PC-9 (cell line): ENCODE results near the gene PRICKLE2. TPM values are rescaled to one million over a fixed set of nuclear protein-coding genes. Genes with fewer than 3 reads are reported as not detected.
A peak's percentile ranks its signal among the peaks of the same experiment; 100 is the strongest.

ENCODE experiments used
- BruUV-seq: library from RNA; stranded (reverse); fragments of 400-500 nt; replicated peaks from 2 replicates; lab custom pipeline; 2021; lab: Mats Ljungman, UMichigan
- CTCF ChIA-PET: fragments of 300-600 bp; sonication (Branson Sonifier 250); formaldehyde crosslinking; loops from one replicate; lab custom pipeline; 2022; ENCODE audit warnings: antibody characterized with exemption; lab: Charles Lee
- POLR2A ChIA-PET: fragments of 300-600 bp; sonication (Branson Sonifier 250); formaldehyde crosslinking; loops from one replicate; lab custom pipeline; 2022; ENCODE audit warnings: antibody characterized with exemption; ENCODE audit not compliant: unreplicated experiment; lab: Charles Lee
- DNase-seq, 2 experiments: peaks; one replicate each; pipeline versions ENCODE4 v3.0.0 to v3.0.0-alpha.2; 2015 to 2022; ENCODE audit warnings: mixed read lengths in 1 of 2
- H2AFZ ChIP-seq: fragments of 200-600 bp; sonication (generic); 2 replicates; pipeline ENCODE4 v1.8.1; 2017; ENCODE audit warnings: antibody characterized with exemption
- H3F3A ChIP-seq: fragments of 200-600 bp; sonication (generic); 2 replicates; pipeline ENCODE4 v1.8.1; 2017; ENCODE audit warnings: antibody characterized with exemption, mild to moderate bottlenecking, low read depth; ENCODE audit not compliant: insufficient read depth
- H3K27ac ChIP-seq: fragments of 200-600 bp; sonication (generic); 2 replicates; pipeline ENCODE4 v1.6.1; 2016; ENCODE audit warnings: mixed run types
- H3K27me3 ChIP-seq: fragments of 200-600 bp; sonication (generic); 2 replicates; pipeline ENCODE4 v1.6.1; 2016; ENCODE audit warnings: low read depth, mixed run types; ENCODE audit not compliant: insufficient read depth
- H3K36me3 ChIP-seq: fragments of 200-600 bp; sonication (generic); 2 replicates; pipeline ENCODE4 v1.6.1; 2016; ENCODE audit warnings: low read depth, mixed run types
- H3K4me1 ChIP-seq: fragments of 200-600 bp; sonication (generic); replicated peaks from 2 replicates; pipeline ENCODE4 v1.6.1; 2016; ENCODE audit warnings: mixed run types; ENCODE audit not compliant: insufficient read depth
- H3K4me2 ChIP-seq: fragments of 200-600 bp; sonication (generic); 2 replicates; pipeline ENCODE4 v1.6.1; 2017; ENCODE audit warnings: mixed run types
- H3K4me3 ChIP-seq: fragments of 200-600 bp; sonication (generic); 2 replicates; pipeline ENCODE4 v1.6.1; 2016; ENCODE audit warnings: mixed run types
- H3K79me2 ChIP-seq: fragments of 200-600 bp; sonication (generic); 2 replicates; pipeline ENCODE4 v1.6.1; 2017; ENCODE audit warnings: low read depth, mixed run types
- H3K9me2 ChIP-seq: fragments of 200-600 bp; sonication (generic); 2 replicates; pipeline ENCODE4 v1.8.1; 2017; ENCODE audit warnings: mild to moderate bottlenecking; ENCODE audit not compliant: insufficient read depth
- H3K9me3 ChIP-seq: fragments of 200-600 bp; sonication (generic); 2 replicates; pipeline ENCODE4 v1.8.1; 2016; ENCODE audit warnings: low read depth; ENCODE audit not compliant: insufficient read depth
- H4K20me1 ChIP-seq: fragments of 200-600 bp; sonication (generic); 2 replicates; pipeline ENCODE4 v1.8.1; 2017; ENCODE audit not compliant: insufficient read depth
- EZH2 ChIP-seq: fragments of 200-600 bp; sonication (generic); IDR thresholded peaks from 2 replicates; pipeline ENCODE4 v1.8.0; 2017; ENCODE audit warnings: antibody characterized with exemption, low read depth
- intact Hi-C: fragments of 100-400 bp; cut with micrococcal nuclease; formaldehyde crosslinking; loops from one replicate; pipeline ENCODE4 v1.10.0; 2022; ENCODE audit not compliant: unreplicated experiment
- total RNA-seq: library from RNA; stranded (reverse); gene quantifications from 2 replicates; pipeline ENCODE4 v1.2.3, GENCODE V29; 2021
- TF ChIP-seq, protein P1 (sequence below): fragments of 200-600 bp; sonication (generic); conservative IDR thresholded peaks from 2 replicates; pipeline ENCODE4 v1.6.1; 2017; ENCODE audit warnings: mixed run types, antibody characterized with exemption, mild to moderate bottlenecking, moderate library complexity

PRICKLE2 gene
- total RNA-seq, 1 experiment from 2014 or later: 7.9 TPM

DNA sequence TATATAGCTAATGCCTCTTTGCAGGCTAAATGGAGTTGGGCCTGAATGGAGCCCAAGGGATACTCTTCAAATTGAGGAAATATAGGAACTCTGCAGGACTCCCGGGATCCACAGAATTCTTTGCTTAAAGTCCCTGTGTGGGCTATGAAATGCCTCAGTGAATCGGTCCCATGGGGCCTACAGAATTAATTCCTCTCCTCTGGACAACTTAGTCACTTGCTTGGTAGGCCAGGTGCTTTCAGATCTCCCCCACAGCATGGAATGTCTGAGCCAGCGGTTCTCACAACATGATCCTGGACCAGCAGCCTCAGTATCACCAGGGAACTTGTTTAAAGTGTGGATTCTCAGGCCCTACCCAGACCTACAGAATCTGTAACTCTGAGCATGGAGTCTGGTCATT, 15.1 kb upstream of the PRICKLE2 start:
- H3K27ac ChIP-seq: no peak overlapping the region
- no peak overlapping the region for H3K4me3 ChIP-seq
- TF ChIP-seq, protein P1, sequence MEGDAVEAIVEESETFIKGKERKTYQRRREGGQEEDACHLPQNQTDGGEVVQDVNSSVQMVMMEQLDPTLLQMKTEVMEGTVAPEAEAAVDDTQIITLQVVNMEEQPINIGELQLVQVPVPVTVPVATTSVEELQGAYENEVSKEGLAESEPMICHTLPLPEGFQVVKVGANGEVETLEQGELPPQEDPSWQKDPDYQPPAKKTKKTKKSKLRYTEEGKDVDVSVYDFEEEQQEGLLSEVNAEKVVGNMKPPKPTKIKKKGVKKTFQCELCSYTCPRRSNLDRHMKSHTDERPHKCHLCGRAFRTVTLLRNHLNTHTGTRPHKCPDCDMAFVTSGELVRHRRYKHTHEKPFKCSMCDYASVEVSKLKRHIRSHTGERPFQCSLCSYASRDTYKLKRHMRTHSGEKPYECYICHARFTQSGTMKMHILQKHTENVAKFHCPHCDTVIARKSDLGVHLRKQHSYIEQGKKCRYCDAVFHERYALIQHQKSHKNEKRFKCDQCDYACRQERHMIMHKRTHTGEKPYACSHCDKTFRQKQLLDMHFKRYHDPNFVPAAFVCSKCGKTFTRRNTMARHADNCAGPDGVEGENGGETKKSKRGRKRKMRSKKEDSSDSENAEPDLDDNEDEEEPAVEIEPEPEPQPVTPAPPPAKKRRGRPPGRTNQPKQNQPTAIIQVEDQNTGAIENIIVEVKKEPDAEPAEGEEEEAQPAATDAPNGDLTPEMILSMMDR: no peak
- TF ChIP-seq EZH2: no peak
- DNase-seq: no peak
- no peaks in the 10 kb centered on the region for H4K20me1 ChIP-seq
- no peaks in the 10 kb centered on the region for H3K36me3 ChIP-seq
- no peak overlapping the region for H2AFZ ChIP-seq
- H3K9me3 ChIP-seq: no peaks in the 10 kb centered on the region
- H3F3A ChIP-seq: no peaks in the 10 kb centered on the region
- no peaks in the 10 kb centered on the region for H3K27me3 ChIP-seq
- no TSS peak for BruUV-seq
- H3K79me2 ChIP-seq: no peaks in the 10 kb centered on the region
- intact Hi-C loops: no loop called here
- H3K4me1 ChIP-seq: peaks cover 11% of the 10 kb centered on the region; the same call in 1 of the 2 replicates
- POLR2A ChIA-PET: no interaction called here
- CTCF ChIA-PET: no interaction called here
- no peaks in the 10 kb centered on the region for H3K9me2 ChIP-seq
- H3K4me2 ChIP-seq: no peak overlapping the region

DNA sequence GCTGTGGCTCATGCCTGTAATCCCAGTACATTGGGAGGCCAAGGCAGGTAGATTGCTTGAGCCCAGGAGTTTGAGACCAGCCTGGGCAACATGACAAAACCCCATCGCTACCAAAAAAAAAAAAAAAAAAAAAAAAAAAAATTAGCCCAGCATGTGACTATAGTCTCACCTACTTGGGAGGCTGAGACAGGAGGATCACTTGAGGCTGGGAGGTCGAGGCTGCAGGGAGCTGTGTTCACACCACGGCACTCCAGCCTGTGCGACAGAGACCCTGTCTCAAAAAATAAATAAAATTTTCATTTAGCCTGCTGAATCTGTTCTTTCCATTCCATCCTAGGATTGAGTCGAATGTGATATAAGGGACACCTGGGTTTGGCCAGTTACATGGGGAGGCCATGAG, 14.6 kb upstream of the PRICKLE2 start:
- no peak for DNase-seq
- ChIA-PET CTCF (no interaction called here), POLR2A (no interaction called here)
- no peaks in the 10 kb centered on the region for H4K20me1 ChIP-seq
- no peak overlapping the region for H2AFZ ChIP-seq
- no peak overlapping the region for H3K27ac ChIP-seq
- H3K27me3 ChIP-seq: no peaks in the 10 kb centered on the region
- no peak overlapping the region for H3K4me2 ChIP-seq
- no peaks in the 10 kb centered on the region for H3K9me3 ChIP-seq
- H3K4me3 ChIP-seq: no peak overlapping the region
- TF ChIP-seq, protein P1: no peak
- TF ChIP-seq EZH2: no peak
- intact Hi-C loops: loop anchor here (2.0 to 5.0 kb wide), 2 partner anchors 51 to 208 kb away; no protein-coding TSS in a partner anchor
- no peaks in the 10 kb centered on the region for H3F3A ChIP-seq
- H3K9me2 ChIP-seq: no peaks in the 10 kb centered on the region
- H3K4me1 ChIP-seq: peaks cover 11% of the 10 kb centered on the region; the same call in 1 of the 2 replicates
- H3K79me2 ChIP-seq: no peaks in the 10 kb centered on the region
- H3K36me3 ChIP-seq: no peaks in the 10 kb centered on the region
- no TSS peak for BruUV-seq

DNA sequence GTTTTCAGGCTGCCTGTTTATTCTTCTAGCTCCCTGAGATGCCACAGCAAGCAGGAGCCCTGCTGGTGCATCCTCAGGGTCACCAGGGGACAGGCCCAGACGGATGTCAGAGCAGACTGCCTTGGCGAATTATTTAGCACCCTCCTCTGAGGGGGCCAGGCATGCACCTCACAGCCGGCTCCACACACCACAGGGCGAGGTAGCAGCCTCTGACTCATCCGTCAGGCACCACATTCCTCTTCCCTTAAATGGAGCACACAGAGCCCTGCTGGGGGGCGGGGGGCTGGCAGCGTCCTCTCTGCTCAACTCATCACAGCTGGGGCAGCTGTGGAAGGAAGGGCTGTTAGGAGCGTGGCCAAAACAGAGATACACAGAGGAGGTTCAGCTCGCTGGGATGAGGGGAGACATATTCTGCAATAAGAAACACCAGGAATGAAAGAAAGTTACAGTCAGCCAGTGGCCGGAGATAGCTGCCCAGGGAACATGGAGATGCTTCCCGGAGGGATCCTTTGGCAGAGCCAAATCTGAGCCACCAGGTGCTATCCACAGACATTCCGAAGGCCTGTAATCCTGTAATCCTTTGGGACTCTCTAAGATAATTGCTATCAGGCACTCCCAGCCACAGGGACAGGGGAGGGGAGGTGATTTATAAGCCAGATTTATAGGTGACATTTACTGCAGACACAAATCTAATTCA, 13.9 kb upstream of the PRICKLE2 start:
- no peaks in the 10 kb centered on the region for H3K79me2 ChIP-seq
- no peak overlapping the region for H3K4me3 ChIP-seq
- ChIA-PET POLR2A (interaction anchor here (0.6 kb wide), 1 partner anchor 22 kb away, joined by 5 read pairs; no protein-coding TSS in a partner anchor), CTCF (no interaction called here)
- H3K27me3 ChIP-seq: no peaks in the 10 kb centered on the region
- no peak overlapping the region for H3K27ac ChIP-seq
- H3K4me1 ChIP-seq: peaks cover 11% of the 10 kb centered on the region; the same call in 1 of the 2 replicates
- intact Hi-C loops: loop anchor here (2.0 to 5.0 kb wide), 2 partner anchors 50 to 207 kb away; no protein-coding TSS in a partner anchor
- H4K20me1 ChIP-seq: no peaks in the 10 kb centered on the region
- BruUV-seq: no TSS peak
- H3F3A ChIP-seq: no peaks in the 10 kb centered on the region
- H3K9me2 ChIP-seq: no peaks in the 10 kb centered on the region
- TF ChIP-seq, protein P1: no peak
- no peak for TF ChIP-seq EZH2
- no peak overlapping the region for H2AFZ ChIP-seq
- H3K9me3 ChIP-seq: no peaks in the 10 kb centered on the region
- H3K4me2 ChIP-seq: peak overlapping the region; percentile 34; the same call in 1 of the 2 replicates
- H3K36me3 ChIP-seq: no peaks in the 10 kb centered on the region
- peak; percentile 48 to 74 for DNase-seq
